Mammary epithelial cell (primary cell): ENCODE measurements around the gene CDH20.

Source experiments
- CTCF ChIP-seq, 2 donors: IDR thresholded peaks in 1 of 2; conservative IDR thresholded peaks in 1 of 2; 2 replicates each; pipeline ENCODE4 v1.5.1; 2011 to 2012; ENCODE audit warnings: inconsistent platforms in 2 of 2, low read length in 2 of 2, mild to moderate bottlenecking in 2 of 2, control low read depth in 1 of 2, low read depth in 1 of 2; ENCODE audit not compliant: insufficient read depth in 1 of 2; ENCODE audit errors: extremely low read depth in 1 of 2
- EZH2 ChIP-seq: IDR thresholded peaks from 2 replicates; pipeline ENCODE4 v1.6.1; 2012; ENCODE audit warnings: low read length, inconsistent platforms, borderline replicate concordance

GRCh38 chr18:61596296-61596695 is 263.1 kb downstream of the CDH20 start:
- no peak for TF ChIP-seq CTCF (conservative IDR thresholded peaks at IDR 0.05 in 1 of 2, IDR thresholded peaks at IDR 0.05 in 1 of 2; ENCODE audit: extremely low read depth in 1 of 2, insufficient read depth in 1 of 2, low read depth in 1 of 2, low read length in 2 of 2)
- no peak for TF ChIP-seq EZH2
